Gastrocnemius medialis (tissue), 4 donors: ENCODE results near the gene GABRB2.

ENCODE experiments used
- CTCF ChIP-seq, 5 experiments: fragments of 450-650 bp in 3 of 5; fragments of 200-600 bp in 2 of 5; sonication (generic) in 2 of 5; IDR thresholded peaks in 4 of 5; conservative IDR thresholded peaks in 1 of 5; 1 replicate in 4 of 5; 2 replicates in 1 of 5; pipeline ENCODE4 v1.5.1; 2016 to 2019; ENCODE audit warnings: antibody characterized with exemption in 5 of 5, mild to moderate bottlenecking in 3 of 5, moderate library complexity in 3 of 5
- POLR2A ChIP-seq, 2 donors: fragments of 450-650 bp; IDR thresholded peaks; one replicate each; pipeline ENCODE4 v1.6.1; 2017; ENCODE audit warnings: antibody characterized with exemption in 2 of 2, mild to moderate bottlenecking in 2 of 2, moderate library complexity in 2 of 2

- TF ChIP-seq CTCF (IDR thresholded peaks at IDR 0.05 in 4 of 5, conservative IDR thresholded peaks at IDR 0.05 in 1 of 5) (no peak), POLR2A (IDR thresholded peaks at IDR 0.05) (no peak)
Measured at GRCh38 chr5:161545344-161546094, 1.0 kb downstream of the GABRB2 start.
